ENCODE measurements around the gene PRKG1.

The PRKG1 gene

DNA sequence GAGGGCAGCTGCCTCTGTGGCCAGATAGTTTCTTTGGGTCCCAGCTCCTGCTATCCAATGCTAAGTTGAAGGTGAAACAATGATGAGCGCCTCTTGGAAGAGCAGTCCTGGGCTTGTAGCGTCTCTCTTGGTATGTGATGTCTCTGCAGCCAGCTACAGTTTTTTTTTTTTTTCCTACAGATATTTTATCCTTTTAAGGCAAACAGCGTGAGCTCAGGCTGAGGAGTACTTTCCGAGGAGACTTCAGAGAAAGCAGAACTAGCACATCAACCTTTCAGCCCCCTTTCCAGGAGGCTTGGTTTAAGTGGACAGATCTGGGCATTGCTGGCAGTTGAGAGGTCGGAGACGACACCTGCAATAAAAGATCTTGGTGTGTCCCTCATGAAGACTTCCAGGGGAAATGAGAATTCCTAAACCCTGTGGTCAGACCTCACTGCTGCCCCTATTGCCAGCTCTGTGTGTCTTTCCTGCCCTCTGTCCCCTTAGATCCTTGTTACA is 9.1 kb downstream of the PRKG1 start:
- no peak for TF ChIP-seq SPI1 (IDR thresholded peaks at IDR 0.05; ENCODE audit: low read depth, low read length)
- TF ChIP-seq POU2F2 (IDR thresholded peaks at IDR 0.05; ENCODE audit: low read depth, low read length): no peak
- no peak for TF ChIP-seq POLR2A (IDR thresholded peaks at IDR 0.05; ENCODE audit: low read depth, low read length)
- no peak for TF ChIP-seq PAX5 (IDR thresholded peaks at IDR 0.05; ENCODE audit: insufficient read depth, low read length, severe bottlenecking)
- no peak for TF ChIP-seq TAF1 (IDR thresholded peaks at IDR 0.05; ENCODE audit: low read depth, low read length)
- TF ChIP-seq POLR2AphosphoS5 (IDR thresholded peaks at IDR 0.05; ENCODE audit: low read depth, low read length): no peak
- FAIRE-seq: no peak
- no peak for DNase-seq (ENCODE audit: insufficient read length, low spot score)

DNA sequence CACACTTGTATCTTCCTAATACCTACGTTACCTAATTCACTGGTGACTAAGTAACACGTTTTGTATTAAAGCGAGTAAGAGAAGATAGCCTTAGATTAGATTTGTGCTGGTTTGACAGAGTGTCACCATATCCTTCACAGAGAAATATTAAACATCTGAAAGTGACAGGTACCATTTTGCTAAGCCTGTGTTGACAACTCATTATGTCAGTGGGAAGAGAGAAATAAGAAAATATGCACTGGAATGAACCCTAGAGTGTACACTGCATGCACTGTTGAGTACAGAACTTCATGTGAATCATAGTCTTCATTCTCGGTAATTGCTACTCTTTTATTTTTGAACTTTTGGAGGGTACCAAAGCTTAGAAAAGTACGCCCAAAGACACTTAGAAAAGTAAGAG is 10.9 kb downstream of the PRKG1 start:
- no peak for FAIRE-seq

DNA sequence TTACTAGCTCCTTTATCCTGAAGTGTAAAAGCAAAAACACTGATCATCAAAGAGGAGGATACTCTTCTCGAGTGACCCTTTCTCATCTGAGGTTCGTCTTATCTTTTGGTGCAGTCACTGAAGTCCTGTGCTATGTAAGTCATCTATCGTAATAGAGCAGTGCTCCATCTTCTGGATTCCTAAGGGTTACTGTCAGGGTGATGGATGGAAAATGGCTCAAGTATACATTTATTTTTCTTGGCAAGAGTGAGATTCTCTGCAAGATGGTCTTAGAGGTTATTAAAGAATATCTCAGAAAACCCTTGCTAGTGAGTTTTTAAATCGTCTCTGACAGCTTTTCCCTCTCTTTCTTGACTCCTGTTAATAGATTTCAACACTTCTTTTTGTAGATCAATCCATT is 12.4 kb downstream of the PRKG1 start:
- TF ChIP-seq POLR2A (IDR thresholded peaks at IDR 0.05; ENCODE audit: low read depth, low read length): no peak
- no peak for TF ChIP-seq PAX5 (IDR thresholded peaks at IDR 0.05; ENCODE audit: insufficient read depth, low read length, severe bottlenecking)
- no peak for TF ChIP-seq TAF1 (IDR thresholded peaks at IDR 0.05; ENCODE audit: low read depth, low read length)
- no peak for FAIRE-seq
- DNase-seq (ENCODE audit: insufficient read length, low spot score): no peak

More for the DNA sequence above, 10.9 kb downstream of the PRKG1 start:
- DNase-seq (ENCODE audit: insufficient read length, low spot score): no peak
- no peak for TF ChIP-seq POLR2AphosphoS5 (IDR thresholded peaks at IDR 0.05; ENCODE audit: low read depth, low read length)
- TF ChIP-seq PAX5 (IDR thresholded peaks at IDR 0.05; ENCODE audit: insufficient read depth, low read length, severe bottlenecking): no peak

DNA sequence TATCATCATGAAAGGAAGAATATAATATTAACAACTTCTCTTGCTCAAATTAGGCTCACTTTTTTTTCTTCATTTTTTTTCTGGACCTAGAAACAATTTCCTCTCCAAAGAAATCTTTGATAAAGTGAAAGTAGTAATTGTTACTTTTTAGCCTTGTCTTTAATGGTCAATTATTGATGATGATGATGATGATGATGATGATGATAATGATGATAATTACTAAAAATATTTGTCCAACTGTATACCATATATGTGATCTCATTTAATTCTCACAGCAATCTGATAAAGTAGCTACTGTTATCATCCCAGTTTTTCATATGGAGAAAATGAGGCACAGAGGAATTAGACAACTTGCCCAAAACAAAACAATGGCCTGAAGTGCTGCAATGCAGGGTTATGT is 12.8 kb downstream of the PRKG1 start:
- no peak for FAIRE-seq
- DNase-seq (ENCODE audit: insufficient read length, low spot score): no peak
- no peak for TF ChIP-seq POU2F2 (IDR thresholded peaks at IDR 0.05; ENCODE audit: low read depth, low read length)

DNA sequence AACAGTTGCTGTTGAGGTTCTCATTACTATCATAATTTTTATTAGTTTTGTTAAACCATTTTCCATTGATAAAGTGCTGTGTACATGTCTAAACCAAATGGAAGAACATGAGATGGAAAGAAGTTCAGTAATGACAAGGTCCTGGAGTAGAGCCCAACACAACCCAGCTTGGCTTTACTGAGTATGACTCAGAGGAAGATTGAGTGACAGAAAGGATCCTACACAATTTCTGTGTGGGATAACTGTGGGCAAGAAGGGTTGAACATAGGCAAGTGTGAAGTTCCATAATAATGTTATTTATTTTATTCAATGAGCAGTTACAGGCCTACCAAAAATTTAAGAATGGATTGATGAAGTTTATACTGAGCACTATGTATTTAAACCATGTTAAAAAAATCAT is 15.9 kb downstream of the PRKG1 start:
- FAIRE-seq (no peak), DNase-seq (ENCODE audit: insufficient read length, low spot score) (no peak)
- TF ChIP-seq POLR2AphosphoS5 (IDR thresholded peaks at IDR 0.05; ENCODE audit: low read depth, low read length): no peak
- TF ChIP-seq PAX5 (IDR thresholded peaks at IDR 0.05; ENCODE audit: insufficient read depth, low read length, severe bottlenecking): no peak
- no peak for TF ChIP-seq TAF1 (IDR thresholded peaks at IDR 0.05; ENCODE audit: low read depth, low read length)
- no peak for TF ChIP-seq POU2F2 (IDR thresholded peaks at IDR 0.05; ENCODE audit: low read depth, low read length)
- TF ChIP-seq POLR2A (IDR thresholded peaks at IDR 0.05; ENCODE audit: low read depth, low read length): no peak
- TF ChIP-seq SPI1 (IDR thresholded peaks at IDR 0.05; ENCODE audit: low read depth, low read length): no peak

DNA sequence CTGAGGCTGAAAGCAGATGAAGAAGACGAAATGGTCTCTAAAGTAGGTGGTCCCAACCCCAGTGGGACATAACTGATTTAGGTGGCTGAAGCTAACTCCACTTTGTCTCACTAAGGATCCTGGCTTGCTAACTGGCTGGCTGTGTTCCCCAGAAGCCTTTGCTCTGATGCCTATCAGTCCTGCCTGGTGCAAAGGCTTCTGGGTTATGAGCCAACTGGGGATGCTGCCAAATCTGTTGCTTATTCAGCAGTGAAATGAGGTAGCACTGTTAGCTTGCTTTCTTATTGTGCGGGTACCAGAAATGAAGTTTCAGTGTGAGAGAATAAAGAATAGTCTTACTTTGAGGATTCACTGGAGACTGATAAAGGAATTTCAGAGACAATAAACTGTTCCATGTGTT is 18.1 kb downstream of the PRKG1 start:
- DNase-seq (ENCODE audit: insufficient read length, low spot score): no peak
- FAIRE-seq: no peak
- TF ChIP-seq SPI1 (IDR thresholded peaks at IDR 0.05; ENCODE audit: low read depth, low read length) (no peak), POLR2A (IDR thresholded peaks at IDR 0.05; ENCODE audit: low read depth, low read length) (no peak), POU2F2 (IDR thresholded peaks at IDR 0.05; ENCODE audit: low read depth, low read length) (no peak)

DNA sequence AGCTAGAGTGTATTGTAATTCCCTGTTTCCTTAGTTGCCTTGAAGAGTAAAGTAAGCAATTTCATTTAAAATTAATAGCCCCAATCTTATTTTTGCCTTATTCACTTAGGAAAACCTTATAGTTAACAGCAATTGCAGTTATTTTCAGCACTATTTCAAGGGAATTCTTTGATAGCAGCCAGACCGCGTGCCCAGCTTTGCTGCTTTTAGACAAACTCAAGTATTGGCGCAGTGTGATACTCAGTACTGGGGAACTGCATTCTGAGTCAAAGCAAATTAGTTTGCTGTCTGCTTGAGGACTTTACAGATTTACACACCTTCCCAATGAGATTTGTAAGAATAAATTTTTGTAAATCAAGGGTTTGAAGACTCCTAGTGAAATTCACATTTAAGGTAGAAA is 21.2 kb downstream of the PRKG1 start:
- no peak for FAIRE-seq

DNA sequence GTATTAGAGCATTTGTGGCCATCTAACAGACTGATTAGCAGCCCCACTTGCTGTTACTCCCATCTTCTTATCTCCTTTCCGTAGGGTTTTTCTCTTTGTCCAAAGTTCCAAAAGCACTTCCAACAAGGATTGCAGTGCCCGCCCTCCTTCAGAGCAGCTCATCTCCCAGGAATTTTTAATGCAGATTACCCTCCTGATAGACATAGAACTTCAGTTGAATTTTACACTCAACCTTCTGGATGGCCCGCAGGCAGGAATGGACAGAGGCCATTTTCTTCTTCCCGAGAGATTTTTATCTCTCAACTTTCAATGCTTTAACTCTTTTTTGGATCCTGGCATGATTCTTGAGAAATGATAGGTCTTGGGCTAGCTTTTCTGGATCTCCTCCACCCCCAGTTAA is 23.3 kb downstream of the PRKG1 start:
- no peak for FAIRE-seq
- DNase-seq (ENCODE audit: insufficient read length, low spot score): no peak
- no peak for TF ChIP-seq TAF1 (IDR thresholded peaks at IDR 0.05; ENCODE audit: low read depth, low read length)
- TF ChIP-seq PAX5 (IDR thresholded peaks at IDR 0.05; ENCODE audit: insufficient read depth, low read length, severe bottlenecking): no peak
- TF ChIP-seq POU2F2 (IDR thresholded peaks at IDR 0.05; ENCODE audit: low read depth, low read length): no peak
- no peak for TF ChIP-seq SPI1 (IDR thresholded peaks at IDR 0.05; ENCODE audit: low read depth, low read length)
- TF ChIP-seq POLR2AphosphoS5 (IDR thresholded peaks at IDR 0.05; ENCODE audit: low read depth, low read length): no peak
- TF ChIP-seq POLR2A (IDR thresholded peaks at IDR 0.05; ENCODE audit: low read depth, low read length): no peak

More for the DNA sequence above, 21.2 kb downstream of the PRKG1 start:
- DNase-seq (ENCODE audit: insufficient read length, low spot score): no peak
- no peak for TF ChIP-seq PAX5 (IDR thresholded peaks at IDR 0.05; ENCODE audit: insufficient read depth, low read length, severe bottlenecking)
- no peak for TF ChIP-seq SPI1 (IDR thresholded peaks at IDR 0.05; ENCODE audit: low read depth, low read length)
- no peak for TF ChIP-seq POLR2AphosphoS5 (IDR thresholded peaks at IDR 0.05; ENCODE audit: low read depth, low read length)
- no peak for TF ChIP-seq POLR2A (IDR thresholded peaks at IDR 0.05; ENCODE audit: low read depth, low read length)
- no peak for TF ChIP-seq POU2F2 (IDR thresholded peaks at IDR 0.05; ENCODE audit: low read depth, low read length)
- no peak for TF ChIP-seq TAF1 (IDR thresholded peaks at IDR 0.05; ENCODE audit: low read depth, low read length)

DNA sequence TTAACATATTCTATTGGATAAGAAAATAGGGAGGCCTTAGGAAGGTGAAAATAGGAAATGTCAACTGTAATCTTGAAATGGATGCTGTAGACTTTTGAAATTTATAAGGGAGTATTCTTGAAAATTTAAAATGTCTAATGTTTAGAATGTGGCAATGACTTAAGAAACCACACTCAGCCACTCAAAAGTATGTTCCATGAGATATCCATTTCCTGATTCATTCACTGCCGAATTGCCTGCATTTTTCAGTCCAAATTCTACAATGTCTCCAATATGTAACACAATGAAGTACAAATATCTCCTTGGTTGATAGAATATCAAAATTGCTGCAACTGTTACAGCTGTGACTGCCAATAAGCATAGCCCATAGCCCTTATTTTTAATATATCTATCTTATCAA is 25.9 kb downstream of the PRKG1 start:
- FAIRE-seq (no peak), DNase-seq (ENCODE audit: insufficient read length, low spot score) (no peak)
- TF ChIP-seq POLR2A (IDR thresholded peaks at IDR 0.05; ENCODE audit: low read depth, low read length) (no peak), TAF1 (IDR thresholded peaks at IDR 0.05; ENCODE audit: low read depth, low read length) (no peak), PAX5 (IDR thresholded peaks at IDR 0.05; ENCODE audit: insufficient read depth, low read length, severe bottlenecking) (no peak), POLR2AphosphoS5 (IDR thresholded peaks at IDR 0.05; ENCODE audit: low read depth, low read length) (no peak), SPI1 (IDR thresholded peaks at IDR 0.05; ENCODE audit: low read depth, low read length) (no peak), POU2F2 (IDR thresholded peaks at IDR 0.05; ENCODE audit: low read depth, low read length) (no peak)

DNA sequence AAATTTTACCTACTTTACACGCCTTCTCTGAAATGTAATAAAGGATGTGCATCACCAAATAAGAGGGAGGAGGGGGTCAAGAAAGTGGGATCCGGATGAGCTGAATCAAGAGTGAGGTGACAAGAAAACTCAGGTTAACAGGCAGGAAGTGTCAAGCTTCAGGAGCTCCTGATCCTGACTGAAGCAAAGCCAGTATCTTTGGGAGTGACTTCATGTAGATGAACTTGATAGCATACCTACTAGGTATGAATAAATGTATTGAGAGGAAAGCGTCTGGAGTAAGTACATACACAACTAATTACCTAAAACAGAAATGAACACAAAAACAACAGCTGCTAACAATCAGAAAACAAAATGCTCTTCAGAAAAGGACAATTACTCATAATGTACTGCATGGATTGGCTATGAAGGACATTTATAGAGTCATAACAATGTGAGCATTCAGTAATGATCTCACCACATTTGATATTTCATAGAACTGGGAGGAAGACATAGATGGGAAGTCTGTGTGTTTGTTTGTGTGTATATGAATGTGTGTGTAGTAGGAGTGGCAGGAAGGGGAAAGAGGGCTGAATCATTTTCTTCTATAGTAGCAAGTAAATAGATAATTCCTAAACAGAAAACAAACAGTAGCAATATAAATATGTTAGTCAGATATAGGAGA is 29.4 kb downstream of the PRKG1 start:
- no peak for FAIRE-seq

More for the DNA sequence above, 29.4 kb downstream of the PRKG1 start:
- TF ChIP-seq POU2F2 (IDR thresholded peaks at IDR 0.05; ENCODE audit: low read depth, low read length) (no peak), POLR2A (IDR thresholded peaks at IDR 0.05; ENCODE audit: low read depth, low read length) (no peak), TAF1 (IDR thresholded peaks at IDR 0.05; ENCODE audit: low read depth, low read length) (no peak), SPI1 (IDR thresholded peaks at IDR 0.05; ENCODE audit: low read depth, low read length) (no peak), POLR2AphosphoS5 (IDR thresholded peaks at IDR 0.05; ENCODE audit: low read depth, low read length) (no peak), PAX5 (IDR thresholded peaks at IDR 0.05; ENCODE audit: insufficient read depth, low read length, severe bottlenecking) (no peak)
- no peak for DNase-seq (ENCODE audit: insufficient read length, low spot score)

Measured in GM12891 (cell line).